Activated effector memory CD4-positive, alpha-beta T cell treated with anti-CD3 and anti-CD28 coated beads, Interleukin-2, amount 50 U/mL, for 16 hours (primary cell): ENCODE data around the gene GALNT18.

Experiments used
- DNase-seq: peaks from one replicate; pipeline ENCODE4 v3.0.0-alpha.2; 2020

The GALNT18 gene

GRCh38 chr11:11584937-11585336 lies 36.9 kb downstream of the GALNT18 start:
- DNase-seq = no peak

- no peak for DNase-seq
These were observed 37.3 kb downstream of the GALNT18 start for GRCh38 chr11:11584530-11584810.

GRCh38 chr11:11583801-11584529 lies 37.8 kb downstream of the GALNT18 start:
- DNase-seq = no peak

GRCh38 chr11:11582011-11582701 lies 39.6 kb downstream of the GALNT18 start:
- no peak for DNase-seq

GRCh38 chr11:11581481-11581880 lies 40.3 kb downstream of the GALNT18 start:
- no peak for DNase-seq

- no peak for DNase-seq
These were observed 40.9 kb downstream of the GALNT18 start for GRCh38 chr11:11580841-11581411.

GRCh38 chr11:11580012-11580411 lies 41.8 kb downstream of the GALNT18 start:
- no peak for DNase-seq

GRCh38 chr11:11579012-11579988 lies 42.5 kb downstream of the GALNT18 start:
- DNase-seq = no peak

GRCh38 chr11:11577932-11578911 lies 43.6 kb downstream of the GALNT18 start:
- DNase-seq = no peak

- no peak for DNase-seq
These were observed 44.5 kb downstream of the GALNT18 start for GRCh38 chr11:11577251-11577855.

- no peak for DNase-seq
These were observed 47.2 kb downstream of the GALNT18 start for GRCh38 chr11:11574373-11575287.

GRCh38 chr11:11572386-11572785 lies 49.4 kb downstream of the GALNT18 start:
- no peak for DNase-seq

GRCh38 chr11:11571893-11572292 lies 49.9 kb downstream of the GALNT18 start:
- no peak for DNase-seq

- no peak for DNase-seq
These were observed 51.0 kb downstream of the GALNT18 start for GRCh38 chr11:11570823-11571222.

GRCh38 chr11:11569936-11570491 lies 51.8 kb downstream of the GALNT18 start:
- no peak for DNase-seq

- DNase-seq = no peak
These were observed 53.1 kb downstream of the GALNT18 start for GRCh38 chr11:11568651-11569229.

GRCh38 chr11:11567936-11568650 lies 53.7 kb downstream of the GALNT18 start:
- no peak for DNase-seq

- DNase-seq = no peak
These were observed 56.2 kb downstream of the GALNT18 start for GRCh38 chr11:11565636-11566035.
